Right cardiac atrium (tissue), 5 donors: Measurements from ENCODE around the gene CFAP74. TPM values are rescaled to one million over a fixed set of nuclear protein-coding genes. Genes with fewer than 3 reads are reported as not detected.

Source experiments
- ATAC-seq, 2 donors: fragments of 200-7000 bp; cut with Tn5 transposase; one replicate each; pipeline versions ENCODE4 v1.8.0 to v1.9.1; 2020; ENCODE audit warnings: moderate library complexity in 2 of 2, mild to moderate bottlenecking in 1 of 2
- DNase-seq, 3 donors: peaks; one replicate each; pipeline ENCODE4 v3.0.0-alpha.2; 2020
- H3K27ac ChIP-seq: one replicate; pipeline ENCODE4 v1.5.1; 2013; ENCODE audit warnings: mild to moderate bottlenecking, low read length, control low read depth, moderate library complexity
- H3K27me3 ChIP-seq: one replicate; pipeline ENCODE4 v1.6.1; 2013; ENCODE audit not compliant: control insufficient read depth, insufficient read depth
- H3K4me1 ChIP-seq: one replicate; pipeline ENCODE4 v1.6.1; 2013; ENCODE audit warnings: low read length; ENCODE audit not compliant: control insufficient read depth, insufficient read depth
- H3K4me3 ChIP-seq: one replicate; pipeline ENCODE4 v1.5.1; 2013; ENCODE audit warnings: low read length, control low read depth
- H3K9me3 ChIP-seq: one replicate; pipeline ENCODE4 v1.6.1; 2013; ENCODE audit warnings: low read length; ENCODE audit not compliant: control insufficient read depth
- WGBS: extraction: QIAGEN DNeasy Blood & Tissue Kit; methylation state at CpG from one replicate; pipeline ENCODE4 v1.1.7; 2013; 5-methylcytosine and 5-hydroxymethylcytosine counted together
- intact Hi-C, 4 donors: fragments of 100-400 bp; cut with DNase I; formaldehyde crosslinking; loops; one replicate each; pipeline versions ENCODE4 v1.11.0 to v1.14.0; 2022 to 2023
- polyA plus RNA-seq: library from polyadenylated mRNA; stranded (reverse); fragments of 200-250 nt; gene quantifications from one replicate; pipeline ENCODE4 v1.2.3, GENCODE V29; 2013
- total RNA-seq, 4 donors: library from RNA; stranded (reverse); fragmentation: NEBNext Ultra II Directional; extraction: Animal tissue kit (Norgen Biotek cat#: 25700); gene quantifications; one replicate each; pipeline ENCODE4 v1.2.1, GENCODE V29; 2021
- donor health status: healthy with polysubstance abuse.
- donor health status: DM: no; HTN: yes; CAD: no.
- donor health status: DM: no; HTN: no; CAD: no.
- donor health status: DM: no; HTN: yes; CAD: no; lungs with severe emphysema.
- donor health status: DM: yes; HTN: yes; CAD: no.

The CFAP74 gene
- total and polyA plus RNA-seq, 5 donors = 0.11 TPM; not detected in 4

GRCh38 chr1:2028870-2029560 is 25.4 kb upstream of the CFAP74 start:
- 86% methylated on average over 26 of the region's 26 CpGs for WGBS
- Histone ChIP-seq H3K4me3 (no peak overlapping the region), H3K27ac (no peak overlapping the region), H3K9me3 (no peaks in the 10 kb centered on the region), H3K27me3 (no peaks in the 10 kb centered on the region), H3K4me1 (no peaks in the 10 kb centered on the region)
- ATAC-seq (no peak), DNase-seq (no peak)
- intact Hi-C loops = no loop called here

- DNase-seq (peak in 1 of 3 donors; percentile 44), ATAC-seq (no peak)
- Histone ChIP-seq H3K4me3 (no peak overlapping the region), H3K27me3 (no peaks in the 10 kb centered on the region), H3K4me1 (no peaks in the 10 kb centered on the region), H3K9me3 (no peaks in the 10 kb centered on the region), H3K27ac (no peak overlapping the region)
- intact Hi-C loops = no loop called here
- WGBS = 88% methylated on average over 46 of the region's 46 CpGs
Observed at GRCh38 chr1:2027961-2028583, 24.5 kb upstream of the CFAP74 start.

GRCh38 chr1:2025491-2025981 is 21.9 kb upstream of the CFAP74 start:
- peak in 1 of 3 donors; percentile 71 for DNase-seq
- WGBS = 44% methylated on average over 39 of the region's 39 CpGs

GRCh38 chr1:2024887-2025286 is 21.3 kb upstream of the CFAP74 start:
- 91% methylated on average over 18 of the region's 18 CpGs for WGBS
- DNase-seq = no peak

More at GRCh38 chr1:2025491-2025981, 21.9 kb upstream of the CFAP74 start:
- no peaks in the 10 kb centered on the region for H3K4me1 ChIP-seq
- H3K9me3 ChIP-seq = no peaks in the 10 kb centered on the region
- intact Hi-C loops = no loop called here
- H3K27me3 ChIP-seq = no peaks in the 10 kb centered on the region
- H3K27ac ChIP-seq = no peak overlapping the region
- no peak overlapping the region for H3K4me3 ChIP-seq
- ATAC-seq = peak; percentile 8 to 50

GRCh38 chr1:2024451-2024850 is 20.9 kb upstream of the CFAP74 start:
- Histone ChIP-seq H3K4me1 (no peaks in the 10 kb centered on the region), H3K27ac (no peak overlapping the region), H3K4me3 (no peak overlapping the region), H3K27me3 (no peaks in the 10 kb centered on the region), H3K9me3 (no peaks in the 10 kb centered on the region)
- ATAC-seq (no peak), DNase-seq (no peak)
- 87% methylated on average over 10 of the region's 10 CpGs for WGBS
- intact Hi-C loops = no loop called here

More at GRCh38 chr1:2024887-2025286, 21.3 kb upstream of the CFAP74 start:
- peak in 1 of 2 donors; percentile 3 for ATAC-seq
- intact Hi-C loops = no loop called here
- Histone ChIP-seq H3K9me3 (no peaks in the 10 kb centered on the region), H3K27me3 (no peaks in the 10 kb centered on the region), H3K4me3 (no peak overlapping the region), H3K4me1 (no peaks in the 10 kb centered on the region), H3K27ac (no peak overlapping the region)

- Histone ChIP-seq H3K27ac (no peak overlapping the region), H3K9me3 (no peaks in the 10 kb centered on the region), H3K4me3 (no peak overlapping the region), H3K27me3 (no peaks in the 10 kb centered on the region), H3K4me1 (no peaks in the 10 kb centered on the region)
- no peak for ATAC-seq
- WGBS = 88% methylated on average over 9 of the region's 9 CpGs
- intact Hi-C loops = no loop called here
- DNase-seq = no peak
Observed at GRCh38 chr1:2023187-2023586, 19.6 kb upstream of the CFAP74 start.

GRCh38 chr1:2022063-2022770 is 18.6 kb upstream of the CFAP74 start:
- Histone ChIP-seq H3K9me3 (no peaks in the 10 kb centered on the region), H3K27me3 (no peaks in the 10 kb centered on the region), H3K4me1 (no peaks in the 10 kb centered on the region), H3K27ac (no peak overlapping the region), H3K4me3 (no peak overlapping the region)
- WGBS = 72% methylated on average over 21 of the region's 21 CpGs
- ATAC-seq = no peak
- no peak for DNase-seq
- intact Hi-C loops = no loop called here

GRCh38 chr1:2021550-2021949 is 18.0 kb upstream of the CFAP74 start:
- DNase-seq = no peak
- Histone ChIP-seq H3K9me3 (no peaks in the 10 kb centered on the region), H3K4me3 (no peak overlapping the region), H3K27ac (no peak overlapping the region), H3K27me3 (no peaks in the 10 kb centered on the region), H3K4me1 (no peaks in the 10 kb centered on the region)
- WGBS = 90% methylated on average over 25 of the region's 25 CpGs
- ATAC-seq = no peak
- intact Hi-C loops = no loop called here

- ATAC-seq = no peak
- H3K4me1 ChIP-seq = no peaks in the 10 kb centered on the region
- intact Hi-C loops = no loop called here
- no peak for DNase-seq
- no peaks in the 10 kb centered on the region for H3K9me3 ChIP-seq
- no peak overlapping the region for H3K27ac ChIP-seq
- H3K4me3 ChIP-seq = no peak overlapping the region
- WGBS = 80% methylated on average over 11 of the region's 11 CpGs
- H3K27me3 ChIP-seq = no peaks in the 10 kb centered on the region
Observed at GRCh38 chr1:2020310-2020655, 16.7 kb upstream of the CFAP74 start.

- Histone ChIP-seq H3K27ac (no peak overlapping the region), H3K9me3 (no peaks in the 10 kb centered on the region), H3K4me1 (no peaks in the 10 kb centered on the region), H3K27me3 (no peaks in the 10 kb centered on the region), H3K4me3 (peak overlapping the region; percentile 44)
- intact Hi-C loops = no loop called here
- peak in 1 of 2 donors; percentile 16 for ATAC-seq
- 11% methylated on average over 61 of the region's 61 CpGs for WGBS
- no peak for DNase-seq
Observed at GRCh38 chr1:2019571-2020309, 16.2 kb upstream of the CFAP74 start.

- intact Hi-C loops = no loop called here
- DNase-seq (no peak), ATAC-seq (no peak)
- WGBS = under 1% methylated on average over 47 of the region's 60 CpGs
- no peaks in the 10 kb centered on the region for H3K9me3 ChIP-seq
- no peaks in the 10 kb centered on the region for H3K4me1 ChIP-seq
- no peak within 1 kb of the TSS for H3K27ac ChIP-seq
- H3K27me3 ChIP-seq = no peaks in the 10 kb centered on the region
- peak within 1 kb of the TSS; percentile 44 for H3K4me3 ChIP-seq
Observed at GRCh38 chr1:2019172-2019543, 15.6 kb upstream of the CFAP74 start, which contains the start of gene GABRD. Gene GABRD (plus strand): TSS chr1:2019345. CDS start chr1:2019424, 79 bp downstream.
